ENCODE data around the gene MPRIP.

Gene MPRIP

DNA sequence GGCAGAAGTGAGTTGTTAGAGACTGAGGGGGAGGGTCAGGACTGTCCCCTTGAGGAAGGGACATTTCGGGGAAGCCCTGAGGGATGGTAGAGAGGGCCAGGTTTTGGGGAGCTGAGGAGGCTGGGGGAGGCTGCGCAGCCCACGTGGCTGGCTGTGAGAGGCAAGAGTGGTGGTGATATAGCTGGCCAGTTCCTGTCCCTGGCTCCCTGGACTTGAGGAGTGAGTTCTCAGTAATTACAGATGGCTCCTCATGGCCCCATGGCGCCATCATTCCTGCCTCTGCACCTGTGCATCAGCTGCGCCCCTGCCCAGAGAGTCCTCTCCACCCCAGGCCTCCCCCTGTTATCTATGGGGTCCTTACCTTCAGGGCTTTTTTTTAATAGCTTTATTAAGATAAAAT, 30.3 kb downstream of the MPRIP start:
- no peak for DNase-seq

DNA sequence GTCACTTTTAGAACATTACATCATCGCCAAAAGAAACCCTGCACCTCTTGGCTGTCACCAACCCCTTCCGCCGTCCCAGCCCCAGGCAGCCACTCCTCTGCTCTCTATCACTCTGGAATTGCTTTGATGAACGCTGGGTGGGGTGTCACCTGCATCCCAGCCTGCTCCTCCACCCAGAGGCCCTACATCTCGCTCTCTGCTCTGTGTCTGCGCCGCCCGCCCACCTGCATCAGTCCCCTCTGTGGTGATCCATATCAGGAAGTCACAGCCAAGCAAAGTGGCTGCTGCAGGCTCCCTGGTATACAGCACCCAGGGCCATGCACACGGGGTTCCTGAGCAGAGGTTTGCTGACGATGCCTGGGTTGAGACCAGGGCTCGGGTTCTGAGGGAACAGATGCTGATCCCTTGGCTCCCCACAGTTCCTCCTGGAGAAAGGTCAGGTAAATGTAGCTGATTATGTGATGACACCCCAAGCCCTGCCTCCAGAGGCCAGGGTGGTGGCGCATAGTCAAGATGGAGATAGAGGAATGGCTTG, 30.8 kb downstream of the MPRIP start:
- DNase-seq = no peak

DNA sequence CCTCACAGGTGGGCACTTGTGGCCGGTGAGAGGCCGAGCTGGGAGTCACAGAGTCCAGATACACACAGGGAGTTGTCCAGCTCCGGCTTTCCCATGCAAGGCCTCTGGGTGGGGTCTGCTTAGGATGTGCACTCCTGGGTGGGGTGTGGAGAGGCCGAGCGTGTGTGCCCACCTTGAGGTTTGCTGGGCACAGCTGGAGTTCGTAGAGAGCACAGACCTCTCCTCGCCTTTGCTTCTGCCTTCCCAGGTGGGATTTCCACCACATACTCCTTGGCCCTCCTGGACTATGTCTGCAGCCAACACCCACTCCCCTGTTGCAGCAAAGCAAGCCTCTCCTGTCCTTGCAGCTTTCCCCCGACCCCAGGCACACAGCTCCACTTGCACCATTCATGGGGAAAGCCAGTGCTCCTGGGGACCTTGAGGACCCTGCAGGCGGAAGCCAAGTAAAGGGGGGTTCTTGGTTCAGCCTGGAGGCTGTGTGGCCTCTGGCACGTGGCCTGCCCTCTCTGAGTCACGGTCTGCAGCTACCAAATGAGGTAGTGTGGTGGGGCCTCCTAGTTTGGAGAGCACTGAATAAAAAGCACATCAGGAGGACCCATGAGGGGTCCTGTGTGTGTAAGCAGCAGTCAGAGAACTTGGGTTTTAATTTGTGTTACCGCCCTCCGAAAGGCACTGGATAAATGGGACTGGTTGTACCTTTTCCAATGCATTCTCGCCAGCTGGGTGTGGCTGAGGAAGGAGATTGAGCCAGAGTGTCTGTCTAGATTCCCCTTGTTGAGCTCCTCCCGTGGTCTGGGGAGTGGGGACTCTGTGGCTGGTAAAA, 31.5 kb downstream of the MPRIP start:
- DNase-seq = no peak

DNA sequence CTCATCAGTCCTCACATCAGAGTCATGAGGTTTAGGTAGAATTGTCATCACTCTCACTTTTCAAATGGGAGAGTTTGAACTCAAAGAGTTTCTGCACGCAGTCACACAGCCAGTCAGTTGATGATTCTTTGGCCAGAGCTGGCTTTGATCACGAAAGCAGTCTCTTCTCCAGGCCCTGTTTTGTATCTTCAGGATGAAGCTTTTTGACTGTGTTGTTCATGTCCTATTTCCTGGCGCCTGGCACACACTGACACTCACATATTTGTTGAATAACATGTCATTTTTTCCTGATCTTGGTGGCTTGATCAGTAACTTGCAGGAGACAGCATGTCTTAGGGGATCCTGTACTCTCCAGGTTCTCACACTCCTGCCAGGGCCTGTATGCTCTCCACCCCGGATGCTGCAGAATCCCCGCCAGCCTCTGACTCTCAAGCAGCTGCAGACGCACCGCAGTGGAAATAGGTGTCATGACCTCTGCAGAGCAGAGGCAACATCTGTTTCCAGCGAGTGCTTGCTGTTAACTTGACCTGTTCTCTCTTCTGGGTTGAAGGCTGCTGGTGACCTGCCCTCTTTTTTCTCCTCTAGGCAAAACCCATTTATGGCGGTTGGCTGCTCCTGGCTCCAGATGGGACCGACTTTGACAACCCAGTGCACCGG, 33.0 kb downstream of the MPRIP start:
- DNase-seq = no peak

DNA sequence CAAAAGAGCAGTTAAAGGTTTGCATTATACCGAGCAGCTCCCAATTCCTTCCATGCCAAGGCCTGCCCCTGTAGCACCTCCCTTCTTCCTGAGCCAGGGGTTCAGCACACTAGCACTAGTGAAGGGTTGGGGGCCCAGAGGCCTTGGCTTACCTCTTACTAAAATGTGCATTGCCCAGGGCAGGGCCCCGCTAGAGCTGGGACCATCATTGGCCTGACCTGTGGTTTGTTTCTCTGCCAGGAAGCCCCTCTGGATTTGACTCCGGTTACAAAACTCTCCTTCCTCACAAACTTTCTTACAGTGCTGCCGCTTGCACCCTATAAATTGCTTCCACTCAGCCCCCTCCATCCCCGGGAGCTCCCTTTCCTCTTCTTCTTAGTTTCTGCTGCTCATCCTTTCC, 33.8 kb downstream of the MPRIP start:
- no peak for DNase-seq

DNA sequence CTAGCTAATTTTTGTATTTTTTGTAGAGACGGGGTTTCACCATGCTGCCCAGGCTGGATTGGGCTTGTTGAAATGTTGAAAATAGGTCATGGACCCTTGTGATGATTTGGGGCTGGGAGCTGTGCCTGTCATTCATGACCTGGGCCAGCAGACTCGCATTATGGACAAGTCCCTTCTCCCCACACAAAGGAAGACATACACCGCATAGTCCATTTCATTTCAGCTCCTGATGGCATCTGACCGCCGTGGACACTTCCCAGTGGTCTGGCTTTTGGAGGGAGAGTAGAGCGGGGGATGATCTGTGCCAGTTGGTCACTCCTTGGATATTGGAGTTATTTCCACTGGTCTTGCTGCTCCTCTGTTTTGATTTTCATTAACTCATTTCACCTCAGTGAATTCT, 34.8 kb downstream of the MPRIP start:
- DNase-seq = no peak

DNA sequence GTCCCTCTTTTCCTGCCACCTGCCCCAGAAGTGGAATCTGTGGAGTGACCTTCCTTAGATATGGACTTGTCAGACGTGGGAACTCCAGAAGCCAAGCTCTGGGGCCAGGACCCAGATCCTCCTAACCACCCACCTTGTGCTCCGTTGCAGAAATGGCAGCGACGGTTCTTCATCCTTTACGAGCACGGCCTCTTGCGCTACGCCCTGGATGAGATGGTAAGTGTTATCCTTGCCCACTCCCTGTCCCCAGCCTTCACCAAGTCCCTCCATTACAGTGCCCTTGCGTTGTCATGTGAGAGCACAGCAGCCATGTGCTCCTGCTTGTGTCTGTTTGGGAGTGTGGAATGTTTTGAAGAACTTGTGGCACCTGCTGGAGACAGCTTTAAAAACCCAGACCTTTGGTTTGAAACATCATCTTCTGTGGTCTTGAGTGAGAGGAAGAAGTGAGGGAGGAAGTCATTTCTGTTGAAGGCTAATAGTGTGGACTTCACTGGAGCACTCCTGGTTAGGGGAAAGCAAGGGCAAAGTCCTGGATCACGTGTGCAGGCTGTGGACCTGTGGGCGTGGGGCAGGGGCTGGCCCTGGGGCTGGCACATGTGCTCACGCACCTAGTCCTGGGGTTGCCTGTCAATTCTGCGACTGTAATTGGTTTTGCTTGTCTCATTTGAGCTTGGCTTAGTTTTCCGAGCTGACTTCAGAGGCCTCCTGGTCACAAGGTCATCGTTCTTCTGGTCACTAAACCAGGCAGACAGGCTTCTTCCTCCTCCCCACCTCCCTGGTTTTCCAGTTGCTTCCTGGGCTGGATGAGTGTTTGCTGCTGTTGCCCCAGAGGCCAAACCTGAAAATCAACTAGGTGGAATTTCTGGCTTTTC, 35.8 kb downstream of the MPRIP start:
- no peak for DNase-seq

DNA sequence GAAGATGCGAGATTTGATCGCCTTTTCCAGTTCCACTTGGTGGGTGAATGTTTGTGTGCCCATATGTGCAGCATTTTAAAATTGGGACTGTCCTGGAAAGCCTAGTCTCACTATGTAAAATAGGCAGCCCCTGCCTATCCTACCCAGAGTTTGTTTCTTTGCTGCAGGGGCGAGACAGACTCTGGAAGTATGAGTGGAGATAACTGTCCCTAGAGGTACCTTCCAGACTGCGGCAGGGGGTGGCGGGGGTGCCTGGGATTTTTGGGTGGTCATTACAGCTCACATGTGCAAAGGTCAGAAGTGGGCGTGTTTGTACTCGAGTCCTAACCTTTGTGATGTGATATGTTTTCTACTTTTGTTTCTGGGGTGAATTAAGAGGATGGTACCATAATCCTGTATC, 36.6 kb downstream of the MPRIP start:
- no peak for DNase-seq

DNA sequence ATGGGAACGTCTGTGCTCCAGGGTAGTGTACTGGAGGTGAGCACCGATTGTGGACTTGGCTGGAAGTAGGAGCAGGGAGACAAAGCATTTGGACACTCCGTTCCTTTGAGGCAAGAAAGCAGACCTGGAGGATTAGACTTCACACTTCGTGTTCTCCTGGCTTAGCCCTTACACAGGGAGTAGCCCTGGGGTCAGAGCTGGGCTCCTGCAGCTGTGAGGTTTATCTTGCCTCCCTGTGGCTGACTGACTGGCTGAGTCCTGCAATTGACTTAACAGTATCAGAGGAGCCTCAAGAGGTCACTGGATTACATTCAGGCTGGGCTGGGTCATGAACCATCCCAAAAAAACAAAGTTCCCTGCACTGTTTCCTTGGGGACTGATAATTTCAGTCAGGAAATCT, 37.1 kb downstream of the MPRIP start:
- DNase-seq = no peak

DNA sequence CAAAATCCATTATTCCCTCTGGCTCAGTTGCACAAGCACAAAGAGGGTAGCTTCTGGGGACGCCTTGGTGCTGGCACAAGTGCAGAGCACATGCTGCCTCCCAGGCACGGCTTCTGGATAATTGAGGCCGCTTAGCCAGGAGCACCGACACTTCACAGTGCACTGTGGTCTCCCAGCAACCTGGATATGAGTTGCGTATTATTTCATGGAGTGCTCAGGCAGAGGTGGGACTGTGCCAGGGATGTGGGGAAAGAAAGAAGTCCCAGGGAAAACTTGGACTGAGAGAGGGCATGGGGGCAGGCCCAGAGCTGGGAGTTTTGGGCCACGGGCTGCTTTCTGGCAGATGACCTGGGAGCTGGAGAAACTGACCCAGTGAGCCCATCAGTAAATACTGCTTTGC, 37.5 kb downstream of the MPRIP start:
- DNase-seq = no peak

DNA sequence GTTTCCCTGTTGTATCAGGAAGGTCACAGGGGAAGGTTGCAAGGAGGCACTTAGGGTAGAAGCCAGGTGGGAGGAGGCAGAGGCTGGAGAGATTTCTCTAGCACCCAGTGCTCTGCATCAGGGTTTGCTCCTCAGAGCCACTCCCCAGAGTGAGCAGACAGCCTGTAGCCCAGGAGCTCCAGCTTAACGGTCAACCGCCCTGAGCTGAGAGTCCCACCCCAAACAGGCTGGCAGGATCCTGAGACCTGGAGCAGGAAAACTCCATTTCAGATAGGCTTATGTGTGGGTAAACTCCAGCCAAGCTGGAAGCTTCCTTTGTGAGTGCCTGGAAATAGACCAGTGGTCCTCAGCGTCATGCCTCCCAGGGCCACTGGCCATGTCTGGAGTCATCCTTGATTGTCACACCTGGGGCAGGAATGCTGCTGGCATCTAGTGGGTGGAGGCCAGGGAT, 37.9 kb downstream of the MPRIP start:
- no peak for DNase-seq

DNA sequence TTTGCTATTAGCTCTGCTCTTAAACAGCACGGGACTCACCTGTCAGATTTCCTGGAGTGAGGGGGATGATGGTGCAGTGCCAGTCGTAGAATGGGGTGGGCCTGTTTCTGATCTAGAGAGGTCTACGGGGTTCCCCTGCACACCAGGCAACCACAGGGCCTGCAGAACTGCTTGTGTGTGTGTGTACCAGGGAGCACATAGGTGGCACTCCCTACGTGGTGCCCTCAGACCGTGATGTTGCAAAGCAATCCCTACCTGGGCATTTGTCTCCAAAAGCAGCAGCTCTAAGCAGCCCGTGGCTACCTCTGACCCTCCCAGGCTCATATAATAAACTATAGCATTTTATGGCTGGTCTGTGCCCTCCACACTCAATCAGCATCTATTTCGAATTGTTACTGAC, 38.5 kb downstream of the MPRIP start:
- DNase-seq = no peak

DNA sequence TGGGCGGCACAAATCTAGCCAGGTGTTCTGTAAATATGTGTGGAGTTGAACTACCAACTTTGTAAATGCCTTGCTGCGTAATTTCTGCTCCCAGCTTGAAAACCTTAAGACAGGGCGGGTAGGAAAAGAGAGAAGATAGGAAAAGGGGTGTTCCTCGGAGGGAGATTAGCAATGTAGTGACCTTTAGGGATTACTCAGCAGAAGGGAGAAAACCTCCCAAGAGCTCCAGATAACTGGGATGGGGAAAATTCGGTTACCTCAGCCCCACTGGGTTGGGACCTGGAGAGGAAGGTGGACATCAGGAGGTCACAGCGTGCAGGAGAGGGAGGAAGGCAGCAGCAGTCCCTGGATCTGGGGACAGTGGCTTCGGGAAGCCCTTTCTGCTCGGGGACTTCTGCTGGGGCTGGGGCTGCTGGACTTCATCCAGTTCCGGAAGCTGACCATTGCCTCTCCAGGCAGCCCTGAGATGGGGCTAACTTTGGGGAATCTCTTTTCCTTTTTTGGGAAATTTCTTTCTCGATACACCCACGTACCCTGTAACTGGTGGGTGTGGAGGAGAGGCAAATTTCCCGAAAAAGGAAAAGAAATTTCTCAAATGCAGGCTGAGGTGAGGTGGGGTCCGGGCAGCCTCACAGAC, 39.2 kb downstream of the MPRIP start:
- DNase-seq = no peak

DNA sequence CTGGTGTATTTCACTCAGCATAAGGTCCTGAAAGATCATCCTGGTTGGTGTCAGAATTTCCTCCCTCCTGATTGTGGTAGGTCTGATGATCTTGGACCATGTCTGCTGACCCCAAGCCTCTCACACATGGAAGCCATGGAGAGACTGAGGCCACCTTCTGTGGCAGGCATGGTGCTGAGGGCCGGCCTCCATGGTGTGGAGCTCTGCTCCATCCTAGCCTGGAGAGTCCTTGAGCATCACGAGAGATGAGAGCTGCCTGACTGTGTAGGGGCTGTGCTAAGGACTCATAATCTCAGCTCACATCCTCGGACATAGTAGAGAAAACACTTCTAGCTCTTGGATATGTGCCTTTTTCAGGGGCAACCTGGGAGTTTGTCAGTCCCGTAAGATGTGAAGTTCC, 40.6 kb downstream of the MPRIP start:
- DNase-seq = no peak

DNA sequence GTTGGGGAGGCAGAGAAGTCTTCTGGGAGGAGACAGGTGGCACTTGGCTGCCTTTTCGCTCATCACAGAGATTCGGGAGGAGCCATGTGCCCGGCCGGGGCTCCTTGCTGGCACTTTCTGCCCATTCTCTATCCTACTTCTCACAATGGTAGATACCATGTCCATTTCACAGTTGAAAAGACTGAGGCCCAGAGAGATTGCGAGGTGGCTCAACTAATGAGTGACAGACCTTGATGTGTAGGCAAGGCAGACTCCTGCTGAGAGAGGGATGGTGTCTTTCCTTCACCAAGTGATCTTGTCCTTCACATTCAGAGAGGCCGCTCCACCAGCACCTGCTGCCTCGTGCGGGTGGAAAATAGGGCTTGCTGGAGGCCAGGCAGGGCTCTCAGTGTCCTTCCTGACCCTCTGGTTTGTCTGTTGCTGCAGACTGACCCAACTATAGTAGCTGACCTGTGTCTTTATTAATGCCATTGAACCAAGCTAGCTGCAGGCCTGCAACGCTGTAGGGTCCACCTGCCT, 42.1 kb downstream of the MPRIP start:
- DNase-seq = no peak

DNA sequence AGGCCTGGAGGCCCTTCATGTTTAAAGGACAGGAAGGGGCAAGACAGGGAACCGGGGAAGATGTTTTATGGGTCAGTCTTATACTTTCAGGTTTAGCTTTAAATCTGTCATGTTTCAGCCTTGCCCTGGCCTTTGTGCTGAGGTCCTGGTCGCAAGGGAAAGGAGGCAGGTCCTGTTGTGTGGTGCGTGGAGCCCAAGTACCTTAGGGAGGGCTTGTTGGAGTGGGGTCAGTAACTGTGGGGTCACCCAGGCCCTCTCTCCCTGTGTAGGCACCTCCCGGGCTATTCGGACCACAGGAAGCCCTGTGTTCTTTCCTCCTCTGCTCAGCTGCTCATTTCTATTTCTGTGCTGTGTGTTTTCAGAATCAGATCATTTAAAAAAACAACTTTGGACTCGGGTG, 42.7 kb downstream of the MPRIP start:
- no peak for DNase-seq

DNA sequence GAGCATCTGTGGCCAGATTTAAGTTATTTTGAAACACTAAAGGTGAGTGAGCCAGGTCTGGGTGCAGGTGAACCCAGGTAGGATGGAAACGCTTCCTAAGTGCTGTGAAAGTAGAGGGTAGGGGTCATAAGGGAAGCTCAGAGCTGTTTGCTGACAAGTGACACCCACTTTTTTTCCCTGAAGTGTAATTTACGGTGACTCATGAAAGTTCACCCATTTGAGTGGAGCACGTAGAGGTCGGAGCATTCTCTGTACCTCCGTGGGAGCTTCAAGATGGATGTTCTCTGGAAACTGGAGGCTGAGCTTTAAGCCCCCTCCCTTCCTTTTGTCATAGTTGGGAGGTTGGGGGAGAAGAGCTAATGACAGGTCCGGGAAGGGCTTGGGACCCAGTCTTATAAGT, 44.3 kb downstream of the MPRIP start:
- no peak for DNase-seq

DNA sequence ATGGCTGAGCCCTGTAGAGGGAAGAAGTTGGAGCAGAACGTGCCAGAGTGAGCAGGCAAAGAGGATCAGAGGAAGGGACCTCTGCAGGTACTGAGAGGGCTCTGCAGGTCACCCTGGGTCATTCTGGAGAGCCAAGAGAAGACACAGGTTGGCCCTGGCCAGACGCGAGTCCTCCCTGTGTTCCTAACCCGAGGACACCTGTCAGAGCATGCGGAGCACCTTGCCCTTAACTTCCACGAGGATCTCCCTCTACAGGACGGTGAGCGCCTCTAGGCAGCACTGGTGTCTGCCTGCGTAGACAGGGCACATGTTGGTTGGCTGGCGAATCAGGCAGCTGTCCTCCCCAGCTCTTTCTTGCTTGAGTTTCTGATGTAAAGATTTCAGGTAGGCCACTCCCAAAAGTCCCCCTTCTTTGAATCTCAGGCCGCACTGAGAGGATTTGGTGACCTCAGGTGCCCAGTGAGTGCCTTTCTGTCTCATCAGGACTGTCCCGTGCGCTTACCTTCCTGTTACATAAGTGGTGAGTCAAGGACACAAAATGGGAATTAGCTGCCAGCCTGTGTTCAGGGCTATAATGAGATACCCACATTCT, 45.3 kb downstream of the MPRIP start:
- no peak for DNase-seq

DNA sequence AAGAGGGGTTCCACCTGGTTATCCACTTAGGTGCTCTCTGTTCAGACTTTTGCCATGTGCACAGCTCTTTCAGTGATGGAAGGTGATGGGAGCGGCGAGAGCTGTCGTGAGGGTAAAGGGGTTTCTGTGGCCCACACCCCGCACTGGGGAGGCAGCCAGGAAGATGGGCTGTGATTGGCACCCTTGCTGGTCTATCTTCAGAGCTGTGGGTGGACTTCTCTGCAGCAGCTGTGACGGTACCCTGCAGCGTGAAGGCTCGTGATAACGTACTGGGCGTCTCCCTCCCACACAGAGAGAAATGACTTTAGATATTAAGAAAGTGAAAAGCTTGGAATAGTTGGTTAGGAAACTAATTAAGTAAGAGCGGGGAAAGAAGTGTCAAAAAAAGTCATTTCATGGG, 45.8 kb downstream of the MPRIP start:
- no peak for DNase-seq

DNA sequence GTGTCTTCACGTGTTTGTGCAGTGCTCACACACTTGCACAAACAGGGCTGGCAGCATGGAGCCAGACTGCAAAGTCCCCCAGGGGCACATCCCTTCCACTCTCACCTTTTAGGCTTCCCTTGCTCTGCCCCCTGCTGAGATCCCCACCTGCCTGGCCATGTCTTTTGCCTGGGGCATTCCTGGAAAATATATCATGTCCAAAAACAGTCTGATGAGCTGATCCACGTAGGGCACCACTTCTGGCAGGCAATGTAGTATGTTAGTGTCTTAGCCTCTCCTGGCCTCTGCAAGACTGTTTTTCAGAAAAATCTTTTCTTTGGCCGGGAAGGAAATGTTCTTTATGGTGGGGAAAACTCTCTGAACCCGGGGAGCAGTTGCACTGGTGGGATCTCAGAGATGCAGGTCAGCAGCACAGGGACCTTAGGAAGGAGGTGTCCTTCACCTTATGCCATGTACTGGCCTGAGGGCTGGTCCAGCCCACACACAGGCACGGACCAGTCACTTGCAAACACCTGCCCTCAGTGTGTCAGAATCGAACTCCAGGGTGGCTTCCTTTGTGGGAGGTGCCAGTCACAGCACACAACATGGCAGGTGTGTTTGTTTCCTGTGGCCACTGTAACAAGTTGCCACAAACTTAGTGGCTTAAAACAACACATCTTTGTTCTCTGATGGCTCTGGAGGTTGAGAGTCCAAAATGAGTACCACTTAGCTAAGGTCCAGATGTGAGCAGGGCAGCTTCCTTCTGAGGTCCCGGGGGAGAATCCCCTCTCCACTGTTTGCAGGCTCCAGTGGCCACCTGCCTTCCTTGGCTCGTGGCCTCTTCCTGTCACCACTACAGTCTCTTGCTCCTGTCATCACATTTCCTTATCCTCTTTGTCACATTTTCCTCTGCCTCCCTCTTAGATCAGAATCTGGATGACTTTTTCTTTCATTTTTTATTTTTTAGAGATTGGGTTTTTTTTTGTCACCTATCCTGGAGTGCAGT, 46.6 kb downstream of the MPRIP start:
- no peak for DNase-seq

Data from NCI-H446 (cell line).